Measurements from ENCODE around the gene RGS7.

DNA sequence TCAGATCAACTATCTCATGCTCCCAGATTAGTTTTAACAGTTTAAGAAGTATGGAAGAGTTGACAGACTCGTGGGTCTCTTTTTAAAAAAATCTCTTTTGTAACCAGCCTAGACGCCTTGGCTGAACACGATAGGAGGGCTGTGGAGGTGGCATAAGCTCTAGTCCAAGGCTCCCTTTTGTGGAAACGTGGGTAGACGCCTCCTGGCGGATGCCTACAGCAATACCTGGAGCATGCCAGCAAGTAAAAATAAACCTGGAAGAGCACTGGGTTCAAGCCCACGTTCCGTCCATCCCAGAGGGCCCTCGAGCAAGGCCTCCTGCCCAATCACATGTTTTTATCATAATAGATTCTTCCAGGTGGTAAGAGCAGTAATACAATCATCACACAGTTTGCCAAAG lies 87.9 kb downstream of the RGS7 start:
- TF ChIP-seq NFE2L2 (IDR thresholded peaks at IDR 0.05; ENCODE audit: low read depth, low read length) (no peak), CEBPB (IDR thresholded peaks at IDR 0.05; ENCODE audit: low read depth, low read length) (no peak), POLR2A (IDR thresholded peaks at IDR 0.05; ENCODE audit: low read depth, low read length) (no peak), RCOR1 (IDR thresholded peaks at IDR 0.05; ENCODE audit: insufficient replicate concordance, low read length) (no peak), RAD21 (IDR thresholded peaks at IDR 0.05; ENCODE audit: low read length) (no peak)
- TF ChIP-seq, protein P1, sequence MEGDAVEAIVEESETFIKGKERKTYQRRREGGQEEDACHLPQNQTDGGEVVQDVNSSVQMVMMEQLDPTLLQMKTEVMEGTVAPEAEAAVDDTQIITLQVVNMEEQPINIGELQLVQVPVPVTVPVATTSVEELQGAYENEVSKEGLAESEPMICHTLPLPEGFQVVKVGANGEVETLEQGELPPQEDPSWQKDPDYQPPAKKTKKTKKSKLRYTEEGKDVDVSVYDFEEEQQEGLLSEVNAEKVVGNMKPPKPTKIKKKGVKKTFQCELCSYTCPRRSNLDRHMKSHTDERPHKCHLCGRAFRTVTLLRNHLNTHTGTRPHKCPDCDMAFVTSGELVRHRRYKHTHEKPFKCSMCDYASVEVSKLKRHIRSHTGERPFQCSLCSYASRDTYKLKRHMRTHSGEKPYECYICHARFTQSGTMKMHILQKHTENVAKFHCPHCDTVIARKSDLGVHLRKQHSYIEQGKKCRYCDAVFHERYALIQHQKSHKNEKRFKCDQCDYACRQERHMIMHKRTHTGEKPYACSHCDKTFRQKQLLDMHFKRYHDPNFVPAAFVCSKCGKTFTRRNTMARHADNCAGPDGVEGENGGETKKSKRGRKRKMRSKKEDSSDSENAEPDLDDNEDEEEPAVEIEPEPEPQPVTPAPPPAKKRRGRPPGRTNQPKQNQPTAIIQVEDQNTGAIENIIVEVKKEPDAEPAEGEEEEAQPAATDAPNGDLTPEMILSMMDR (conservative IDR thresholded peaks at IDR 0.05; ENCODE audit: low read depth, low read length), result no peak

Data from IMR-90 (cell line).